ENCODE measurements around the gene KAZN.

- TF ChIP-seq CTCF (IDR thresholded peaks at IDR 0.05; ENCODE audit: insufficient read depth, low read depth, low read length): no peak
- TF ChIP-seq EZH2 (IDR thresholded peaks at IDR 0.05; ENCODE audit: insufficient read depth, low read length): no peak
Observed at GRCh38 chr1:14697353-14697752, 98.9 kb downstream of the KAZN start.
